ENCODE results near the gene CLASRP.

Gene CLASRP

DNA sequence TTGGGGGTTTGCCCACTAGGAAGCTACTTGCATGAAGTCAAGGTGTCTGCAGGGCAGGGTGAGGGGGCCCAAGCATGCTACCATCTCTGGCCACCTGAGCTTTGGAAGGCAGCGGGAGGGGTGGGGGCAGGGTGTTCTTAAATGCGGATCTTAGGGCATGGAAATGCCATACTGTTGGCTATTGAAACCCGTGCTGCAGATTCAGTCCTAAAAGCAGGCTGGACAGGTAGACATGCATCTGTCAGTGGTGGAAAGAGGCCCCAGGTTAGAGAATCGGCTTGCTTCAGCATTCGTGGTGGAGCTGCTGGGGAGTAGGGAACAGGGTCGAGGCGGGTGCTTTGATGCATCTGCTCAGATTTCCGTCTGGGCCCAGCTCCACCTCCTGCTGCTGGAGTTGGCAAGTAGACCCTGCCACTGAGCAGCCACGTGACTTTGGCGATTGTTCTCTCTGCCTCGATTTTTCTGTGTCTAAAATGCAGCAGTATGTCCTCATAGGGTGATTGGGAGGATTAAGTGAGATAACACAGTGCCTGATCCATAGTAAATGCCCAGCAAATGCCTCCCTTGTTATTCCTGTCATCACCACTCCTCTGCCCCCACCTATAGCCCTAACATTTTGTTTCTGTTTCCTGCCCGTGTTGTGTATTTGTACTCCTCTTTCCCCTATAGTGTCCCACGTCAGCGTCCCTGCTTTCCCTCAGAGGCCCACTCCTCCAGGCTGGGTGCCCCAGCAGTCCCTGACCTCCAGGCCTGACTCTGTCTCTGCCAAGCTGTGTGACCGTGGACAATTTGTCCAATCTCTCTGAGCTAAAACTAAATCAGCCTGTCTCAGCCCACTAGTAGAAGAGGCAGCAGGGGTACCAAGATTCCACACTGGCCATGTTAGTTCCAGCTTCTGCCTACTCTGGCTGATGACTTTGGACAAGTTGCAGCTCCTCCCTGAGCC, 59.9 kb downstream of the CLASRP start:
- TF ChIP-seq SIN3A (IDR thresholded peaks at IDR 0.05; ENCODE audit: borderline replicate concordance, insufficient read depth, low read length) (0 out of 2 replicates have a peak, but pooled peaks have one; percentile 3), POLR2AphosphoS5 (IDR thresholded peaks at IDR 0.05; ENCODE audit: low read depth, low read length) (peak; percentile 43; the same call in 1 of the 2 replicates), TAF1 (IDR thresholded peaks at IDR 0.05; ENCODE audit: borderline replicate concordance, insufficient read depth, low read length) (0 out of 2 replicates have a peak, but pooled peaks have one; percentile 11), FOXP2 (optimal IDR thresholded peaks at IDR 0.05; ENCODE audit: borderline replicate concordance, extremely low read depth, extremely low read length, insufficient read depth) (no peak)
- TF ChIP-seq, protein P1, sequence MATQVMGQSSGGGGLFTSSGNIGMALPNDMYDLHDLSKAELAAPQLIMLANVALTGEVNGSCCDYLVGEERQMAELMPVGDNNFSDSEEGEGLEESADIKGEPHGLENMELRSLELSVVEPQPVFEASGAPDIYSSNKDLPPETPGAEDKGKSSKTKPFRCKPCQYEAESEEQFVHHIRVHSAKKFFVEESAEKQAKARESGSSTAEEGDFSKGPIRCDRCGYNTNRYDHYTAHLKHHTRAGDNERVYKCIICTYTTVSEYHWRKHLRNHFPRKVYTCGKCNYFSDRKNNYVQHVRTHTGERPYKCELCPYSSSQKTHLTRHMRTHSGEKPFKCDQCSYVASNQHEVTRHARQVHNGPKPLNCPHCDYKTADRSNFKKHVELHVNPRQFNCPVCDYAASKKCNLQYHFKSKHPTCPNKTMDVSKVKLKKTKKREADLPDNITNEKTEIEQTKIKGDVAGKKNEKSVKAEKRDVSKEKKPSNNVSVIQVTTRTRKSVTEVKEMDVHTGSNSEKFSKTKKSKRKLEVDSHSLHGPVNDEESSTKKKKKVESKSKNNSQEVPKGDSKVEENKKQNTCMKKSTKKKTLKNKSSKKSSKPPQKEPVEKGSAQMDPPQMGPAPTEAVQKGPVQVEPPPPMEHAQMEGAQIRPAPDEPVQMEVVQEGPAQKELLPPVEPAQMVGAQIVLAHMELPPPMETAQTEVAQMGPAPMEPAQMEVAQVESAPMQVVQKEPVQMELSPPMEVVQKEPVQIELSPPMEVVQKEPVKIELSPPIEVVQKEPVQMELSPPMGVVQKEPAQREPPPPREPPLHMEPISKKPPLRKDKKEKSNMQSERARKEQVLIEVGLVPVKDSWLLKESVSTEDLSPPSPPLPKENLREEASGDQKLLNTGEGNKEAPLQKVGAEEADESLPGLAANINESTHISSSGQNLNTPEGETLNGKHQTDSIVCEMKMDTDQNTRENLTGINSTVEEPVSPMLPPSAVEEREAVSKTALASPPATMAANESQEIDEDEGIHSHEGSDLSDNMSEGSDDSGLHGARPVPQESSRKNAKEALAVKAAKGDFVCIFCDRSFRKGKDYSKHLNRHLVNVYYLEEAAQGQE (IDR thresholded peaks at IDR 0.05; ENCODE audit: insufficient read depth in 1 of 2, low read depth in 2 of 2, low read length in 2 of 2): 0 out of 4 replicates have a peak, but pooled peaks of 1 of the 2 experiments have one; percentile 39

DNA sequence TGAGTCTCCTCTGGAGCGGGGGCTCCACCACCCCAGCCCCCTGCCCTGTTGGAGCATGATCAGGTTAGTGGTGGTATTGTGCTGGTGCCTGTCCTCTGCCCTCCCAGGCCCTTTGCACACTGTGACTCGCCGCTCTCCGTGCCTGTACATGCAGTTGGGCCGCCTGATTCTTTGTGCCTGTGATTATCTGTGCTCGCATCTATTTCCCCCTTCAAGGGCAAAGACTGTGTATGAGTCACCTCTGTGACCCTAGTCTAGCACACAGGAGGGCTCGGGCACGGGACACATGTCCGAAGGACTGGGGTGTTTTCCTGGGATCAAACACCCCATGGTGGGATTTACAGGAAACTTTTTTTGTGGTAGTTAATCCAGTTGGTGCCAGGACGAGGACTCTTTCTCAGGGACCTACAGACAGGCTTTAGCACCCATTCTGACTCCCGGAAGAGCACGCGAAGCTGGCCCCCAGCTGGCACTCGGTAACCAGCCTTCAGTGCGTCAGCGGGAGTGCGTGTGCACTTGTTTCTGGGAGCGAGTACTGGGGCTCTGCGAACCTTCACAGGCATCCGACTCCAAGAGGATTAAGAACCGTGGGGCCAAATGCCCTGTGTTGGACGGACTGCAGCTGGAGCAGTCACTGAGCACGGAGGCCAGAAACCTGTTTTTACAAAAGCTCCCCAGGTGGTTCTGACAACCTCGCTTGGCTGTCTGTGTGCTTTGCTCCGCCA, 60.8 kb downstream of the CLASRP start:
- TF ChIP-seq TAF1 (IDR thresholded peaks at IDR 0.05; ENCODE audit: borderline replicate concordance, insufficient read depth, low read length): no peak
- no peak for TF ChIP-seq POLR2AphosphoS5 (IDR thresholded peaks at IDR 0.05; ENCODE audit: low read depth, low read length)
- no peak for TF ChIP-seq SIN3A (IDR thresholded peaks at IDR 0.05; ENCODE audit: borderline replicate concordance, insufficient read depth, low read length)
- TF ChIP-seq, protein P1 (IDR thresholded peaks at IDR 0.05; ENCODE audit: insufficient read depth in 1 of 2, low read depth in 2 of 2, low read length in 2 of 2): no peak
- no peak for TF ChIP-seq FOXP2 (optimal IDR thresholded peaks at IDR 0.05; ENCODE audit: borderline replicate concordance, extremely low read depth, extremely low read length, insufficient read depth)

DNA sequence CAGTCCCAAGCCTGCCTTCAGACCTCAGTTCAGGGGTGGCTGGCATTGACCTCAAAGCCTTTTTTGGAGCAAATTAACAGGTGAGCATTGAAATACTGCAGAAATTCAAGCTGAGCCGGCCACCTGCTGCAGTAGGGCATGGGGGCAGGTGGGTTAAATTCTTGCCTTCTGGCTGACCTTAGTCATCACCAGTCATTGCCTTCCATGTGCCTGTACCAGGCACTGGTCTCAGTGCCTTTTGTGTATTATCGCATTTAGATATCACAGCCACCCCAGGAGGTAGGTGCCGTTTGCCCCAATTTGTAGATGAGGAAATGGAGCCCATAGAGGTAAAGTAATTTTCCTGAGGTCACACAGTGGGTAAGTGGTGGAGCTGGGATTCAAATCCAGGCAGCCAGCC, 61.4 kb downstream of the CLASRP start:
- TF ChIP-seq, protein P1 (IDR thresholded peaks at IDR 0.05; ENCODE audit: insufficient read depth in 1 of 2, low read depth in 2 of 2, low read length in 2 of 2): no peak
- TF ChIP-seq TAF1 (IDR thresholded peaks at IDR 0.05; ENCODE audit: borderline replicate concordance, insufficient read depth, low read length) (no peak), POLR2AphosphoS5 (IDR thresholded peaks at IDR 0.05; ENCODE audit: low read depth, low read length) (no peak), SIN3A (IDR thresholded peaks at IDR 0.05; ENCODE audit: borderline replicate concordance, insufficient read depth, low read length) (no peak)

DNA sequence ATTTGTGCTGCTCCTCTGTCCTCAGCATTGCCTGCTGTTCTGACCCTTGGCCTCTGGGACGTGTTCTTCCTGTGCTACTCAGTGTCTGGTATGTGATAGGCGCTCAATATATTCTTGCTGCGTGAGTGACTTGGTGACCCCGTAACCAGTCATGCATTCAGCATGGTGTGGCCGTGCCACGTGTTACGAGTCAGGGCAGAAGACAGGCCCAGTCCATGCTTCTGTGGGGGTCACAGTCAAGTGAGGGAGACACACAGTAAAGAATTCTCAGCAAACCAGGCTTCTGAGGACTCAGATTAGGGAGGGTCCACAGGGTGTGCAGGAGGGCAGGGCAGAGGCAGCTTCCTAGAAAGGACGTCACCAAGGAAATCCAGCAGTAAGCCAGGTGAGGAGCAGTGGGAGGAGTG, 62.0 kb downstream of the CLASRP start:
- TF ChIP-seq, protein P1 (IDR thresholded peaks at IDR 0.05; ENCODE audit: insufficient read depth in 1 of 2, low read depth in 2 of 2, low read length in 2 of 2): no peak
- TF ChIP-seq TAF1 (IDR thresholded peaks at IDR 0.05; ENCODE audit: borderline replicate concordance, insufficient read depth, low read length) (no peak), SIN3A (IDR thresholded peaks at IDR 0.05; ENCODE audit: borderline replicate concordance, insufficient read depth, low read length) (no peak), FOXP2 (optimal IDR thresholded peaks at IDR 0.05; ENCODE audit: borderline replicate concordance, extremely low read depth, extremely low read length, insufficient read depth) (no peak), POLR2AphosphoS5 (IDR thresholded peaks at IDR 0.05; ENCODE audit: low read depth, low read length) (no peak)
